ENCODE results near the gene EIF2B5. TPM values are rescaled to one million over a fixed set of nuclear protein-coding genes. Genes with fewer than 3 reads are reported as not detected.
A peak's percentile ranks its signal among the peaks of the same experiment; 100 is the strongest.
"Not testable (repeated sequence)": the region's sequence is repeated elsewhere in the genome, so short reads cannot be mapped to it uniquely, and the experiment has no call there.

EIF2B5 gene
- total RNA-seq, 2 experiments from 2014 or later: 41.1 to 56.7 TPM

- no TSS peak for BruUV-seq (replicated peaks)
- Histone ChIP-seq H3K36me3 (ENCODE audit: insufficient read depth, low read length) (no peaks in the 10 kb centered on the region), H3K9me2 (ENCODE audit: insufficient read depth, low read length) (no peaks in the 10 kb centered on the region), H3K79me2 (ENCODE audit: insufficient read depth, low read depth, low read length) (peaks cover 36% of the 10 kb centered on the region), H3K9me3 (ENCODE audit: low read length) (no peaks in the 10 kb centered on the region), H3K4me3 (ENCODE audit: low read depth, low read length, poor library complexity, severe bottlenecking) (peak overlapping the region; percentile 92), H3K4me2 (ENCODE audit: low read length) (peak overlapping the region; percentile 99), H3K27ac (ENCODE audit: low read depth, low read length, poor library complexity, severe bottlenecking) (peak overlapping the region; percentile 45), H3K4me1 (ENCODE audit: insufficient read depth, low read length, poor library complexity, severe bottlenecking) (peaks cover 23% of the 10 kb centered on the region), H4K20me1 (ENCODE audit: insufficient read depth, low read length) (no peaks in the 10 kb centered on the region), H2AFZ (ENCODE audit: low read length) (no peak overlapping the region)
- TF ChIP-seq CTCF (conservative IDR thresholded peaks at IDR 0.05; ENCODE audit: low read length) (no peak), EZH2phosphoT487 (IDR thresholded peaks at IDR 0.05; ENCODE audit: borderline replicate concordance, low read depth, low read length) (no peak)
- CTCF ChIA-PET (ENCODE audit: unreplicated experiment): no interaction called here
- no peak for DNase-seq (ENCODE audit: low spot score)
- POLR2A ChIA-PET: interaction anchor here (1.0 to 3.1 kb wide), 3 partner anchors 17 to 29 kb away, joined by 3 to 20 read pairs (median 8); partner anchors contain the start of genes ABCF3, AP2M1 and EIF2B5
- intact Hi-C loops (cut with micrococcal nuclease; ENCODE audit: unreplicated experiment): loop anchor here (1.0 to 5.0 kb wide), 2 partner anchors 22 to 155 kb away; partner anchors contain the start of genes EIF2B5 and EIF4G1
These were observed 22.0 kb downstream of the EIF2B5 start for GRCh38 chr3:184157206-184157605.

DNA sequence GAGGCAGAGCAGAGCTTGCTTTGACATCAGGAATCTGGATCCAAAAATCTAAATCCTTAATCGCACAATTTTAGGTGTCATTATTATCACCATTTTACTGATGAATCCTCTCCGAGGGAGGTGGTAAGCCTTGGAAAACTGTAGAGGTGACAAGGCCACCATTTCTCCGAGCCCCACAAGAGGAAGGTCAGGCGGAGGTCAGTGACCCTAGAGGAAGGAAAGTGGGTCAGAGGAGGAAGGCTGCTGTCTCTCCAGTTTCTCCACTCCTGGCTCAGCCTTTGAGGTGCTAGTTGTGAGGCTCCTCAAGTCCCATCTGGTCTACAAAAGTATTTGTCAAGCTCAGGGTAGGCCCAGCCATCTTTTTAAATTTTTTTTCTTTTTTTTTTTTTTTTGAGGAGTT is 23.2 kb downstream of the EIF2B5 start:
- H3K36me3 ChIP-seq (ENCODE audit: insufficient read depth, low read length): no peaks in the 10 kb centered on the region
- no peak overlapping the region for H3K27ac ChIP-seq (ENCODE audit: low read depth, low read length, poor library complexity, severe bottlenecking)
- DNase-seq (ENCODE audit: low spot score): no peak
- BruUV-seq (replicated peaks): no TSS peak
- H3K79me2 ChIP-seq (ENCODE audit: insufficient read depth, low read depth, low read length): peaks cover 36% of the 10 kb centered on the region
- no peaks in the 10 kb centered on the region for H3K9me3 ChIP-seq (ENCODE audit: low read length)
- intact Hi-C loops (cut with micrococcal nuclease; ENCODE audit: unreplicated experiment): loop anchor here (5.0 kb wide), 1 partner anchor 154 kb away; the partner anchor contains the start of gene EIF4G1
- H2AFZ ChIP-seq (ENCODE audit: low read length): no peak overlapping the region
- ChIA-PET CTCF (ENCODE audit: unreplicated experiment) (no interaction called here), POLR2A (interaction anchor here (0.7 kb wide), 1 partner anchor 406 kb away, joined by 3 read pairs; no protein-coding TSS in a partner anchor)
- no peak overlapping the region for H3K4me3 ChIP-seq (ENCODE audit: low read depth, low read length, poor library complexity, severe bottlenecking)
- H3K9me2 ChIP-seq (ENCODE audit: insufficient read depth, low read length): no peaks in the 10 kb centered on the region
- H3K4me2 ChIP-seq (ENCODE audit: low read length): no peak overlapping the region
- TF ChIP-seq EZH2phosphoT487 (IDR thresholded peaks at IDR 0.05; ENCODE audit: borderline replicate concordance, low read depth, low read length): no peak
- TF ChIP-seq CTCF (conservative IDR thresholded peaks at IDR 0.05; ENCODE audit: low read length): no peak
- peaks cover 21% of the 10 kb centered on the region for H3K4me1 ChIP-seq (ENCODE audit: insufficient read depth, low read length, poor library complexity, severe bottlenecking)
- H4K20me1 ChIP-seq (ENCODE audit: insufficient read depth, low read length): no peaks in the 10 kb centered on the region

- Histone ChIP-seq H3K9me2 (ENCODE audit: insufficient read depth, low read length) (no peaks in the 10 kb centered on the region), H3K4me3 (ENCODE audit: low read depth, low read length, poor library complexity, severe bottlenecking) (no peak overlapping the region), H3K79me2 (ENCODE audit: insufficient read depth, low read depth, low read length) (peaks cover 36% of the 10 kb centered on the region), H3K27ac (ENCODE audit: low read depth, low read length, poor library complexity, severe bottlenecking) (no peak overlapping the region), H3K36me3 (ENCODE audit: insufficient read depth, low read length) (peaks cover 15% of the 10 kb centered on the region), H3K9me3 (ENCODE audit: low read length) (no peaks in the 10 kb centered on the region), H3K4me1 (ENCODE audit: insufficient read depth, low read length, poor library complexity, severe bottlenecking) (peaks cover 11% of the 10 kb centered on the region), H2AFZ (ENCODE audit: low read length) (no peak overlapping the region), H4K20me1 (ENCODE audit: insufficient read depth, low read length) (no peaks in the 10 kb centered on the region), H3K4me2 (ENCODE audit: low read length) (no peak overlapping the region)
- ChIA-PET POLR2A (no interaction called here), CTCF (ENCODE audit: unreplicated experiment) (interaction anchor here (0.9 kb wide), 1 partner anchor 89 kb away, joined by 3 read pairs; the partner anchor contains the start of gene EEF1AKMT4)
- intact Hi-C loops (cut with micrococcal nuclease; ENCODE audit: unreplicated experiment): no loop called here
- TF ChIP-seq EZH2phosphoT487 (IDR thresholded peaks at IDR 0.05; ENCODE audit: borderline replicate concordance, low read depth, low read length) (no peak), CTCF (conservative IDR thresholded peaks at IDR 0.05; ENCODE audit: low read length) (no peak)
- BruUV-seq (replicated peaks): no TSS peak
- no peak for DNase-seq (ENCODE audit: low spot score)
These were observed 25.3 kb downstream of the EIF2B5 start for GRCh38 chr3:184160456-184160855.

DNA sequence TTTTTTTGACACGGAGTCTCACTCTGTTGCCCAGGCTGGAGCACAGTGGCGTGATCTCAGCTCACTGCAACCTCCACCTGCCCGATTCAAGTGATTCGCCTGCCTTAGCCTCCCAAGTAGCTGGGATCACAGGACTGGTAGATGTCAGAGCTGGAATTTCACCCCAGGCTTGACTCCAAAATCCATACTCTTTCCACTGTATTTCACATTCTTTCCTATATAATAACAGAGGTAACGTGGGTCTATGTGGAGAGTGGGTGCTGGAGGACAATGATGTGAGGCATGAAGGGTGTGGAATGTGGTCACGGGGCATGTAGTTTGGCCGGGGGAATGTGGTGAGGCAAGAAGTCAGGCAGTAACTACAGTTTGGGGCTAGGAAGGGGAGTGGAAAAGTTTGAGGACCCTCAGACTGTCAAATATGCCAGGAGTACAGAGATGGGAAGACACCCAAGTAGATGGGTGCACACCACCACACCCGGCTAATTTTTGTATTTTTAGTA is 27.5 kb downstream of the EIF2B5 start:
- H3K27ac ChIP-seq (ENCODE audit: low read depth, low read length, poor library complexity, severe bottlenecking); H3K4me1 ChIP-seq (ENCODE audit: insufficient read depth, low read length, poor library complexity, severe bottlenecking); H3K9me3 ChIP-seq (ENCODE audit: low read length); intact Hi-C loops (cut with micrococcal nuclease; ENCODE audit: unreplicated experiment); DNase-seq (ENCODE audit: low spot score); H2AFZ ChIP-seq (ENCODE audit: low read length); H4K20me1 ChIP-seq (ENCODE audit: insufficient read depth, low read length); H3K4me2 ChIP-seq (ENCODE audit: low read length); BruUV-seq (replicated peaks); CTCF ChIA-PET (ENCODE audit: unreplicated experiment); H3K9me2 ChIP-seq (ENCODE audit: insufficient read depth, low read length); H3K4me3 ChIP-seq (ENCODE audit: low read depth, low read length, poor library complexity, severe bottlenecking): not testable (repeated sequence)
- peaks cover 17% of the 10 kb centered on the region; the same call in 1 of the 2 replicates for H3K79me2 ChIP-seq (ENCODE audit: insufficient read depth, low read depth, low read length)
- POLR2A ChIA-PET: interaction anchor here (0.7 to 1.2 kb wide), 2 partner anchors 18 to 97 kb away, joined by 3 to 4 read pairs; no protein-coding TSS in a partner anchor
- peaks cover 37% of the 10 kb centered on the region for H3K36me3 ChIP-seq (ENCODE audit: insufficient read depth, low read length)

Measured in OCI-LY7 (cell line).